ENCODE measurements around the gene FKBP2. TPM values are rescaled to one million over a fixed set of nuclear protein-coding genes. Genes with fewer than 3 reads are reported as not detected.

The FKBP2 gene
- total RNA-seq, 3 donors from 2014 or later (not counting 1 experiment from before 2014, with no cell fraction given) = 26.4 to 39.3 (median 30.3) TPM

DNA sequence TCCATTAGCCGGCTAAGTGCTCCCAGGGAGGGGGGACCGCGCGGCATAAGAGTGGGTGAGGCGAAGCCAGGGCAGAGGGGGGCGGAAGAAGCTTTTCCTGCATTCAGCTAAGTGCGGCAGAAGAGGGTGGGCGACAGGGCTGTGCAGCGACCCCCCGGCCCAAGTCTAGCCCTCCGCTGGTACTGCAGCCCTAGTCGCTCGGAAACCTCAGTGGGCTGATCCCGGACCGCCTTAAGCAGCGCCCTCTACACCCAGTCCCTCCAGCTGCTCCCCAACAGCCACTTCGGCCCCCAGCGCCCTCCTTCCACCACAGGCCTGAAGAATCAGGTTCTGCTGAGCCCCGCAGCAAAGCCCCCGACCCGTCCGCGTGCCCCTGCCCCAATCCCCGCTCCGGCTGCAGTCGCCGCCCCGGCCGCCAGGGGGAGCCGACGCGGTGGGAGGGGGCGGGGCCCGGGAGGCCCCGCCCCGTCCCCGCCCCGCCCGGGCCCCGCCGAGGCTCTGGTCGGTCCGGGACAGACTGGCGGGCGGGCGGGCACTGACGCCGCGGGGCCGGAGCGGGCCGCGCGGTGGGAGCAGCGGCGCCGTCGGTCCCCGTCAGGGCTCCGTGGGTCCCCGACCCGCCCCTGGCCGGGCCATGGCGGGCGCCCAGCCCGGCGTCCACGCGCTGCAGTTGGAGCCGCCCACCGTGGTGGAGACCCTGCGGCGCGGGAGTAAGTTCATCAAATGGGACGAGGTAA lies 10.3 kb downstream of the FKBP2 start, which contains the start of gene PLCB3:
TSS of gene PLCB3 (plus strand) at position 515 of the 737 bp plus-strand sequence. CDS start at position 635, 120 bp downstream.
- H3K9me3 ChIP-seq (ENCODE audit: control insufficient read depth, insufficient read depth, low read length) = no peaks in the 10 kb centered on the region
- H3K27ac ChIP-seq (ENCODE audit: low read length) = no peak within 1 kb of the TSS
- peak within 1 kb of the TSS; percentile 86 for H3K4me3 Mint-ChIP-seq
- peak; percentile 78 for TF ChIP-seq CTCF (IDR thresholded peaks at IDR 0.05)
- no peaks in the 10 kb centered on the region for H3K9me3 Mint-ChIP-seq
- H3K4me3 ChIP-seq (ENCODE audit: low read length) = peak within 1 kb of the TSS; percentile 58
- peaks cover 14 to 30% of the 10 kb centered on the region in 2 donors for H3K4me1 Mint-ChIP-seq
- peaks cover 41% of the 10 kb centered on the region for H3K4me1 ChIP-seq (ENCODE audit: control insufficient read depth, insufficient read depth, low read length)
- H3K27ac Mint-ChIP-seq = peak within 1 kb of the TSS in 1 of 2 donors; percentile 86
- no peaks in the 10 kb centered on the region for H3K36me3 Mint-ChIP-seq
- no peaks in the 10 kb centered on the region for H3K27me3 ChIP-seq (ENCODE audit: control insufficient read depth, insufficient read depth, low read length)
- peak; percentile 67 to 77 for DNase-seq
- WGBS (ENCODE audit: insufficient coverage) = under 1% methylated on average over 75 of the region's 75 CpGs
- intact Hi-C loops (cut with micrococcal nuclease) = loop anchor here (1.0 to 2.0 kb wide), 2 partner anchors 18 to 50 kb away; no protein-coding TSS in a partner anchor
- H3K27me3 Mint-ChIP-seq (ENCODE audit: low read depth in 2 of 2) = no peaks in the 10 kb centered on the region
- H3K36me3 ChIP-seq (ENCODE audit: control insufficient read depth, insufficient read depth, low read length) = no peaks in the 10 kb centered on the region
- ATAC-seq = peak; percentile 72 to 86 (median 79)

- no peak for ATAC-seq
- DNase-seq = no peak
- peak overlapping the region; percentile 58 for H3K4me3 ChIP-seq (ENCODE audit: low read length)
These were observed 10.8 kb downstream of the FKBP2 start for GRCh38 chr11:64251753-64252002.

DNA sequence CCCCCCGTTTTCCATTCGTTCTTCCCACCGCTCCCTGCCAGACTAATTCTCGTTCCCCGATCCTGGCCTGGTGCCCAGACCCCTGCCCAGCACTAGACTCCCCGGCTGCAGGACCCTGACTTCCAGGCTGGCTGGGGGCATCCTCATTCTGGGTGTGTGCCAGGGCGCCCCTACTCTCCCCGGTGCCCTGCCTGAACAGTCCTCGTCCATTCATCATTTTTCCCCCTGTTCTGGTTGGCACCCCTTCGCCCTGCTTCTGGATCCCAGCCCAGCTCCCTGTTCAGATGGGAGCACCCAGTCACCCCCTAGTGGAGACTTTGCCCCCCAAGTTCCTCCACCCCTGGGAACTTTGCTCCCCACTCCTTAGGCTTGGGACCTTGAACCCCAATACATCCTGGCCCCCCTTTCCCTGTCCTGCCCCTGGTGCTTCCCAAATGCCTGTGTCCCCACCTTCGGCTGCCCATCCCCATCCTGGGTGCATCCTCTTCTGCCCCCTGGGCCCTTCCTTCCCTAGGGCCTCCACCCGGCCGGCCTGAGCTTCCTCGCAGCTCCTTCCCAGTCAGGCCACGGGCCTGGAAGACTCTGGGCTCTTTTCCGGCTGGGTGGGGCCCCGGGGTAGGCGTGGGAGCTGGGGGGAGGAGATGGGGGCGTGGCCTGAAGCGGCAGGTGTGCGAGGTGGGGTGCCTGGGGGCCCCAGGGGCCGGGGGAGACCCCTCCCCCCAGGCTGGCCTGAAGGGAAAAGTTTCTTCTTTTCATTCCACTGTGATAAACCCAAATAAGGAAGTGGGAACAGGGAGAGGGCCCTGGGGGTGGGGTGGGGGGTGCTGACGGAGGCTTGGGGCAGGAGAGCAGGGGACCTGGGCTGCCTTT lies 11.3 kb downstream of the FKBP2 start:
- intact Hi-C loops (cut with micrococcal nuclease) = no loop called here
- no peaks in the 10 kb centered on the region for H3K9me3 Mint-ChIP-seq
- ATAC-seq (no peak), DNase-seq (peak in 1 of 2 donors; percentile 56)
- no peaks in the 10 kb centered on the region for H3K36me3 Mint-ChIP-seq
- H3K36me3 ChIP-seq (ENCODE audit: control insufficient read depth, insufficient read depth, low read length) = peaks cover 6% of the 10 kb centered on the region
- peaks cover 10 to 23% of the 10 kb centered on the region in 2 donors for H3K4me1 Mint-ChIP-seq
- no peaks in the 10 kb centered on the region for H3K27me3 Mint-ChIP-seq (ENCODE audit: low read depth in 2 of 2)
- peak overlapping the region; percentile 58 for H3K4me3 ChIP-seq (ENCODE audit: low read length)
- 14% methylated on average over 16 of the region's 23 CpGs for WGBS (ENCODE audit: insufficient coverage)
- H3K27ac ChIP-seq (ENCODE audit: low read length) = no peak overlapping the region
- H3K4me1 ChIP-seq (ENCODE audit: control insufficient read depth, insufficient read depth, low read length) = peaks cover 34% of the 10 kb centered on the region
- peak overlapping the region; percentile 86 for H3K4me3 Mint-ChIP-seq
- H3K27me3 ChIP-seq (ENCODE audit: control insufficient read depth, insufficient read depth, low read length) = no peaks in the 10 kb centered on the region
- H3K9me3 ChIP-seq (ENCODE audit: control insufficient read depth, insufficient read depth, low read length) = no peaks in the 10 kb centered on the region
- no peak for TF ChIP-seq CTCF (IDR thresholded peaks at IDR 0.05)
- peak overlapping the region in 1 of 2 donors; percentile 86 for H3K27ac Mint-ChIP-seq

More at GRCh38 chr11:64251753-64252002, 10.8 kb downstream of the FKBP2 start:
- Mint-ChIP-seq H3K4me1 (peaks cover 14 to 29% of the 10 kb centered on the region in 2 donors), H3K4me3 (peak overlapping the region; percentile 86), H3K27me3 (ENCODE audit: low read depth in 2 of 2) (no peaks in the 10 kb centered on the region), H3K36me3 (no peaks in the 10 kb centered on the region), H3K9me3 (no peaks in the 10 kb centered on the region), H3K27ac (peak overlapping the region in 1 of 2 donors; percentile 86)
- H3K27me3 ChIP-seq (ENCODE audit: control insufficient read depth, insufficient read depth, low read length) = no peaks in the 10 kb centered on the region
- peaks cover 39% of the 10 kb centered on the region for H3K4me1 ChIP-seq (ENCODE audit: control insufficient read depth, insufficient read depth, low read length)
- intact Hi-C loops (cut with micrococcal nuclease) = loop anchor here (1.0 to 2.0 kb wide), 2 partner anchors 17 to 50 kb away; no protein-coding TSS in a partner anchor
- TF ChIP-seq CTCF (IDR thresholded peaks at IDR 0.05) = no peak
- no peaks in the 10 kb centered on the region for H3K9me3 ChIP-seq (ENCODE audit: control insufficient read depth, insufficient read depth, low read length)
- H3K36me3 ChIP-seq (ENCODE audit: control insufficient read depth, insufficient read depth, low read length) = peaks cover 5% of the 10 kb centered on the region
- 1% methylated on average over 18 of the region's 18 CpGs for WGBS (ENCODE audit: insufficient coverage)
- H3K27ac ChIP-seq (ENCODE audit: low read length) = no peak overlapping the region
